ENCODE results near the gene TIMM10. TPM values are rescaled to one million over a fixed set of nuclear protein-coding genes. Genes with fewer than 3 reads are reported as not detected.
A peak's percentile ranks its signal among the peaks of the same experiment; 100 is the strongest.

TIMM10 gene
- polyA plus RNA-seq, 5 donors = 33.3 to 42.0 (median 39.0) TPM

GRCh38 chr11:57487021-57487778 lies 43.4 kb downstream of the TIMM10 start:
- DNase-seq = no peak

GRCh38 chr11:57485217-57485990 lies 45.1 kb downstream of the TIMM10 start:
- no peak for DNase-seq

GRCh38 chr11:57484141-57484710 lies 46.3 kb downstream of the TIMM10 start:
- no peak for DNase-seq

- no peak for DNase-seq
Measured at GRCh38 chr11:57483562-57483918, 47.0 kb downstream of the TIMM10 start.

GRCh38 chr11:57482782-57483561 lies 47.6 kb downstream of the TIMM10 start:
- DNase-seq = peak in 1 of 2 donors; percentile 41

GRCh38 chr11:57481915-57482781 lies 48.4 kb downstream of the TIMM10 start:
- DNase-seq = no peak

GRCh38 chr11:57481315-57481714 lies 49.2 kb downstream of the TIMM10 start:
- DNase-seq = no peak

GRCh38 chr11:57480409-57481137 lies 50.0 kb downstream of the TIMM10 start:
- DNase-seq = no peak

- DNase-seq = no peak
Measured at GRCh38 chr11:57479911-57480310, 50.6 kb downstream of the TIMM10 start.

GRCh38 chr11:57479021-57479663 lies 51.4 kb downstream of the TIMM10 start:
- no peak for DNase-seq

Other genes starting within 250 kb of the TIMM10 start
- 100 to 1,000 TPM; 100 to 159 (median 115) TPM for gene TNKS1BP1, start 205.8 kb downstream of the TIMM10 start, polyA plus RNA-seq (ENCODE audit: insufficient read depth in 1 of 5, insufficient read length in 5 of 5, low replicate concordance in 1 of 5)
- 100 to 1,000 TPM; 151 to 215 (median 166) TPM for gene SSRP1, start 194.9 kb downstream of the TIMM10 start, polyA plus RNA-seq (ENCODE audit: insufficient read depth in 1 of 5, insufficient read length in 5 of 5, low replicate concordance in 1 of 5)
- gene P2RX3, start 192.4 kb downstream of the TIMM10 start, polyA plus RNA-seq (ENCODE audit: insufficient read depth in 1 of 5, insufficient read length in 5 of 5, low replicate concordance in 1 of 5) = under 1 TPM in 4 of 5 donors, not detected in 1; 0.16 to 0.28 (median 0.23) TPM
- 1 to 10 TPM in 2 of 5 donors, under 1 TPM in 3; 0.48 to 1.5 (median 0.77) TPM for gene PRG3, start 149.6 kb downstream of the TIMM10 start, polyA plus RNA-seq (ENCODE audit: insufficient read depth in 1 of 5, insufficient read length in 5 of 5, low replicate concordance in 1 of 5)
- gene PRG2, start 140.1 kb downstream of the TIMM10 start, polyA plus RNA-seq (ENCODE audit: insufficient read depth in 1 of 5, insufficient read length in 5 of 5, low replicate concordance in 1 of 5) = 1 to 10 TPM; 1.2 to 1.8 (median 1.3) TPM
- gene SLC43A3, start 103.6 kb downstream of the TIMM10 start, polyA plus RNA-seq (ENCODE audit: insufficient read depth in 1 of 5, insufficient read length in 5 of 5, low replicate concordance in 1 of 5) = 10 to 100 TPM; 36.9 to 47.7 (median 39.3) TPM
- gene RTN4RL2, start 70.2 kb downstream of the TIMM10 start, polyA plus RNA-seq (ENCODE audit: insufficient read depth in 1 of 5, insufficient read length in 5 of 5, low replicate concordance in 1 of 5) = 1 to 10 TPM; 1.3 to 4.5 (median 1.6) TPM
- gene SLC43A1, start 15.1 kb downstream of the TIMM10 start, polyA plus RNA-seq (ENCODE audit: insufficient read depth in 1 of 5, insufficient read length in 5 of 5, low replicate concordance in 1 of 5) = 10 to 100 TPM; 11.6 to 18.5 (median 16.7) TPM
- 1 to 10 TPM in 1 of 5 donors, under 1 TPM in 4; 0.48 to 9.2 (median 0.59) TPM for gene SMTNL1, start 6.8 kb upstream of the TIMM10 start, polyA plus RNA-seq (ENCODE audit: insufficient read depth in 1 of 5, insufficient read length in 5 of 5, low replicate concordance in 1 of 5)
- gene UBE2L6, start 36.9 kb upstream of the TIMM10 start, polyA plus RNA-seq (ENCODE audit: insufficient read depth in 1 of 5, insufficient read length in 5 of 5, low replicate concordance in 1 of 5) = 10 to 100 TPM; 59.0 to 78.7 (median 60.9) TPM
- 100 to 1,000 TPM; 172 to 210 (median 183) TPM for gene SERPING1, start 66.9 kb upstream of the TIMM10 start, polyA plus RNA-seq (ENCODE audit: insufficient read depth in 1 of 5, insufficient read length in 5 of 5, low replicate concordance in 1 of 5)
- 1 to 10 TPM; 4.2 to 8.0 (median 6.5) TPM for gene YPEL4, start 119.2 kb upstream of the TIMM10 start, polyA plus RNA-seq (ENCODE audit: insufficient read depth in 1 of 5, insufficient read length in 5 of 5, low replicate concordance in 1 of 5)
- gene CLP1, start 127.0 kb upstream of the TIMM10 start, polyA plus RNA-seq (ENCODE audit: insufficient read depth in 1 of 5, insufficient read length in 5 of 5, low replicate concordance in 1 of 5) = 10 to 100 TPM; 12.1 to 16.0 (median 12.8) TPM
- gene ZDHHC5, start 137.4 kb upstream of the TIMM10 start, polyA plus RNA-seq (ENCODE audit: insufficient read depth in 1 of 5, insufficient read length in 5 of 5, low replicate concordance in 1 of 5) = 10 to 100 TPM; 38.9 to 44.5 (median 39.2) TPM
- 10 to 100 TPM; 14.3 to 22.5 (median 17.5) TPM for gene MED19, start 181.5 kb upstream of the TIMM10 start, polyA plus RNA-seq (ENCODE audit: insufficient read depth in 1 of 5, insufficient read length in 5 of 5, low replicate concordance in 1 of 5)
- gene TMX2, start 181.8 kb upstream of the TIMM10 start, polyA plus RNA-seq (ENCODE audit: insufficient read depth in 1 of 5, insufficient read length in 5 of 5, low replicate concordance in 1 of 5) = 10 to 100 TPM; 94.4 to 98.6 (median 98.4) TPM
- 100 to 1,000 TPM in 4 of 5 donors, 10 to 100 TPM in 1; 94.9 to 160 (median 119) TPM for gene SELENOH, start 210.7 kb upstream of the TIMM10 start, polyA plus RNA-seq (ENCODE audit: insufficient read depth in 1 of 5, insufficient read length in 5 of 5, low replicate concordance in 1 of 5)
- gene BTBD18, start 221.1 kb upstream of the TIMM10 start, polyA plus RNA-seq (ENCODE audit: insufficient read depth in 1 of 5, insufficient read length in 5 of 5, low replicate concordance in 1 of 5) = under 1 TPM; 0.24 to 0.48 (median 0.30) TPM
- 100 to 1,000 TPM; 207 to 286 (median 258) TPM for gene CTNND1, start 231.0 kb upstream of the TIMM10 start, polyA plus RNA-seq (ENCODE audit: insufficient read depth in 1 of 5, insufficient read length in 5 of 5, low replicate concordance in 1 of 5)